Activated CD4-positive, alpha-beta T cell treated with anti-CD3 and anti-CD28 coated beads for 24 hours (primary cell): ENCODE results near the gene LZTR1.
A peak's percentile ranks its signal among the peaks of the same experiment; 100 is the strongest.
"Not testable (repeated sequence)": the region's sequence is repeated elsewhere in the genome, so short reads cannot be mapped to it uniquely, and the experiment has no call there.

Experiments used
- DNase-seq, 2 donors: peaks; one replicate each; pipeline ENCODE4 v3.0.0-alpha.2; 2020; ENCODE audit warnings: low read depth in 2 of 2

LZTR1 gene

DNA sequence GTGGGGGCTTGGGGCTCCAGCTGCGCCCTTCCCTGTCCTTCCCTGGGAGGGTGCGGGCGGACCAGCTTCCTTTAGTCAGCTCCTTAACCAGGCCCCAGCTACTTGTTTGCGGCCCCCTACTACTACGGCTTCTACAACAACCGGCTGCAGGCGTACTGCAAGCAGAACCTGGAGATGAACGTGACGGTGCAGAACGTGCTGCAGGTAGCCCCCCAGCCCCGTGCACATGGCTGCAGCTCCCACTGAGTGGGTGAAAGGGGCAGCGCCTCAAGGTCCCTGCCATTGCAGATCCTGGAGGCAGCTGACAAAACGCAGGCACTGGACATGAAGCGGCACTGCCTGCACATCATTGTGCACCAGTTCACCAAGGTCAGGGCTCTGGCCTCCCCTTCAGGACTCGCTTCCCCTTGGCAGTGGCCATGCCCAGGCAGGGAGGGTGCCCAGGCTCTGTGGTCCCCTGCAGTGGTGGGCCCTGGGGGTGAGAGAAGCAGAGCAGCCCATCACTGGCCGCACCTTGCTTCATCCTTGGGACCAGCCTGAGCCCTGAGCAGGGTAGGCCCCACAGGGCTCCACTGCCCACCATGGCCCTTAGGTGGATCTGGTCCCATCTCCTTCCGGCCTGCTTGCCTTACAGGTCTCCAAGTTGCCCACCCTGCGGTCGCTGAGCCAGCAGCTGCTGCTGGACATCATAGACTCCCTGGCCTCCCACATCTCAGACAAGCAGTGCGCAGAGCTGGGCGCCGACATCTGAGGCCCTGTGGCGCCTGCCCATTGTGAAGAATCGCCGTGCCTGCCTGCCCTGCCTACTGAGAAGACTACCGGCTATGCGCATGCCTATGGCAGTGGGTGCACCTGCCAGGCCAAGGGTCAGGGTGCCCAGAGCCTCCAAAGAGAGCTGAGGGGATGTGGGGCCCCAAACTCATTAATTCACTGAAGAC is 14.8 kb downstream of the LZTR1 start:
- DNase-seq, result no peak

DNA sequence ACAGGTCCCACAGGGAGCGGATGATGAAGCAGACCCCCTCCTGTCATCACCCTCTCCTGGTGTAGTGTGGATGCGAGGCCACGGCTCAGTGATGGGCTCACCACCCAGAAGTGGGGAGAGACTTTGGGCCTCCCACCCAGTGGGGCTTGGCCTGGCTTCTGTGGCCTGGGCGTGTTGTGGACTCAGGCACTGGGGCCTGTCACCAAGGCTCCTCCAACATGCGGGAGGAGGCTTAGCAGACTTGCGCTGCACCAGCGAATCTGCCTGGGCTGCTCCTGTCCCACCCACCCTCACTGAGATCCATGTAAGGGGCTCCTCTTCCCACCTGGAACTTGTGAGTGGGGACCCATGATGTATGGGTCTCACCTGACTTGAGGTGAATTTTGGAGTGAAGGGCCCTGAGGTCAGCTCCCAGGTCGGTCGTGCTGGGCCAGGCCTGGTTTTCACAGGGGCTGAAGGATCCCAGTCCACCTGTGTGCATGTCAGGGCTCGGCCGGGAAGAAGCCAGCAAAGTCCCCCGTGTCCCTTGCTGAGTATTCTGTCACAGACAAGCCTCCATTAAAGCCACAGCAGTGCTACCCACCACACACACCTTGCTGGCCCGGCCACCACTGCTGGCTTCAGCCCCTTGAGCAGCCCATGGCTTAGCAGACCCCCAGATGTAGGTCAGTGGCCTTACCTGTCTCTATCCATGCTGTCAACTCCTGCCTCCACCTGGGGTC is 15.6 kb downstream of the LZTR1 start:
- DNase-seq, result no peak

DNA sequence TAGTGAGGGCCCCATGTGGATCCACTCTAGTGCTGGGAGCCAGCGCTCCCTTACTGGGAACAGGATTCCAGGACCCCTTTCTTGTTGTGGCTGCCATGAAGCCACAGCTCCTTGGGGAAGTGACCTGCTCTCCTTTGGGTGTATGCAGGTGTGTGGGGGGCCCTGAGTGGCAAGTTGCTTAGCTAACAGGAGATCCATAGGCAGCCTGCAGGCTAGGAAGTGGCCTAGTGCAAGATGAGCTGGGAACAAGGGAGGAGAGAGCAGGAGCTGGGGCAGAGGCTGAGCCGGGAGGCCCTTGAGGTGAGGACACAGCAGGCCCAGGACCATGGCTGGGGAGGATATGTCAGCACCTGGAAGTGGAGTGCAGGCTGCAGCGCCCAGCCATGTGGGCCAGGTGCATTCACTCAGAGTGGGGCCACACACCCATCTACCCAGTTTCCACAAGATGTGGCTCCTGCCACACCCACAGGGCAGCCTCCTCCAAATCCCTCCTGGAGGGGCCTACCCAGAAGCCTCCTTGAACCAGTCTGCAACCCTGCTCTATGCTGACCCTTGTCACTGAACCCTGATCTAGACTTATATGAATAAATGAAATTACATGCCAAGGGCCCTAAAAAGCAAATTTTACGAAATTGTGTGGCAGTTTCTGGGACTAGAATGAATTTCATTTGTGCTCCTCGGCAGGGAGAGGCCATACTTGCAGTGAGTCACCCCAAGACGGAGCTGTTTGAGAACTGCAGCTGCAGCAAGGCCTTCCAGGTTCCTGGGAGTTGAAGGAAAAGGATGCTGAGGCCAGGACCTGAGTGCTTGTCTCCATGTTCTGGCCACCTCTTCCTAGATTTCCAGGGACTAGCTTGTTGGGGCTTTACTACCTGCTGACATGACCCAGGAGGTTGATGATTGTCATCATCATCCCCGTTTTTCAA is 16.6 kb downstream of the LZTR1 start:
- no peak for DNase-seq

GRCh38 chr22:20999350-21000206 is 17.5 kb downstream of the LZTR1 start:
- no peak for DNase-seq

DNA sequence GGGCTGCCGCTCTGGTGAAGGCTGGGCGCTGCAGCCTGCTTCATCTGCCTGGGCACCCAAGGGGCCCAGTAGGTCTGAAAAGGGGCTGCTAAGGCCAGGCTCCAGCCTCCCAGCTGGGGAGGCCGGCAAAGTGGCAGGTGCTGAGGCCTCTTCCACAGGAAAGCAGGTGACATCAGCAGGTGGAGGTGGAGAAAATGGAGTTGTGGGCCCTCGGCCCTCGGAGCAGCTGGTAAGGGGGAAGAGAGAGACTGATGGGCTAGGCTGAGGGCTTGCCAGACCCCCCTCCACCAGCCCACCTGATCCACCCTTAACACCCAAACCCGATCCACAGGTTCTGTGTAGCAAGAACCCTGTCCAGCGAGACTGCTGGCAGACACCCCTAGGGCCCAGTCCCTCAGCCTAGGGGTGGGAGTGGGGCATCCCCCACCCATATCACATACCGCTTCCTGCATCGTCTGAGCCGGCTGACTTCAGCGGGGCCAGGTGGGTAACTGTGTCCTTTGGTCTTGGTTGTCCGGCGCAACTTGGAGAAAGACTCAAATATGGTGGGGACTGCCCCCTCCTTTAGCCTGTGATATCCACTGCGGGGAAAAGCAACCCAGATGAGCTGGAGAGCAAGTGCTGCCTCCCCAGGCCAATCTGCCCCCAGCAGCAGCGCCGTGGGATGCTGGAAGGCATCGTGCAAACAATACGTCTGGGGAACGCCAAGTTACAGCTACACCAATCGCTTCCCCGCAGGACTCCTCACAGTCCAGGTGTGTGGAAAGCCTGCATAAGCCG is 18.3 kb downstream of the LZTR1 start:
- no peak for DNase-seq

DNA sequence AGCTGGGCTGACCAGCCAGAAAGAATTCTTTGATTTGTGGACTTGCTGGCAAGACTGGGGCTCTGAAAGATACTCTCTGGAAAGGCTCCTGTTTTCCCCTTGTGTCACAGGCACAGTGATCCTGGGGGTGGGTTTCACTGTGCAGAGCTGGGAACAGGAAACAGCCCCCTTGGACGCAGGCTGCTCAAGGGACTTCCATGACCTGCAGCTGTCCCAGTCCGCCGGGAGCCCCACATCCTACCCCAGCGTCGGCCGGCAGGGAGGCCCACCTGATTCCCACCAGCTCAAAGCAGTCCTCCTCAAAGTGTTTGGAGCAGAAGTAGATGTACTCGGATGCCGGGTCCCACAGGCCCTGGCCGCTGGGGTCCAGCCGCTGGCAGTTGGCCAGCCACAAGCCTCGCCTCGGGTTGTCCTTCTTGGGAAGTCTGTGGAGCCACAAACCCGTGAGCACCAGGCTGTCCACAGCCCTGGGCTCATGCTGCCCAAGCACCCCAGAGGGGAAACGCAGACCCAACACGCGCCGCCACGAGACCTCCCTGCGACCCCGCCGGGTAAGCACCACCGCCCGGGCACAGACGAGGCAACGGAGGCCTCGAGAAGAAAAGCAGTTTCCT is 19.0 kb downstream of the LZTR1 start:
- no peak for DNase-seq

DNA sequence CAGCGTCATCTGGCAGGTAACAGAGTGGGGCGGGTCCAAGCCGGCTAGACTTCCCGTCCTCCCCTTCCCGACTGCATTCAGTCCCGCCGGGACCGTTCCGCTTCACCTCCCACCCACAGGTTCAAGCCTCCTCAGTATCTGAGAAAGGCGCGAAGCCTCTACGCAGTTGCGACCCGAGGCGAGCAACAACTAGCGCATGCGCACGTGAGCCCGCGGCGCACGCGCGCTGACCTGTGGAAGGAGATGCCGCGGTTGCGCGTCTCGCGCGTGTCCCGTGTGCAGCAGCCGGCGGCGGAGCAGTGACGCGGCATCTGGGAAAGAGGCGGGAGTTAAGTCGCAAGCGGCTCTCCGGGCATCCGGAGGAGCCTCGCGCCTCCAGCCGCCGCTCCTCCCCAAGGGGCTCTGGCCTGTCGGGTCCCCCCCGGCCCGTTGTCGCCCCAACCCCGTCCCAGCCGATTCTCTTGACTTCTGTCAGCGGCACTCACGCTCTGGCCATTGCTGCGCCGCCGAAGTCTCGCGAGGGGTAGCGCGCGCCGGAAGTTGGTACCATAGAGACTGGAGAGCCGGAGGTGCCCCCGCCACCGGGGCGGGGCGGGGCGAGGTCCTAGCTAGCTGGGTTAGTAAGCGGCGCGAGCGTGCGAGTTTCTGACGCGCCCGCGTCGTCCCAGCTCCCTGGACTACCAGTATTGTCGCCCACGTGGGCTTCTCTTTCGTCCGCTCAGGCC is 19.7 kb downstream of the LZTR1 start, which contains the start of gene THAP7:
TSS of gene THAP7 (minus strand) at position 518 of the 725 bp plus-strand sequence. CDS start at position 311, 207 bp downstream.
- peak; percentile 90 to 97 for DNase-seq

DNA sequence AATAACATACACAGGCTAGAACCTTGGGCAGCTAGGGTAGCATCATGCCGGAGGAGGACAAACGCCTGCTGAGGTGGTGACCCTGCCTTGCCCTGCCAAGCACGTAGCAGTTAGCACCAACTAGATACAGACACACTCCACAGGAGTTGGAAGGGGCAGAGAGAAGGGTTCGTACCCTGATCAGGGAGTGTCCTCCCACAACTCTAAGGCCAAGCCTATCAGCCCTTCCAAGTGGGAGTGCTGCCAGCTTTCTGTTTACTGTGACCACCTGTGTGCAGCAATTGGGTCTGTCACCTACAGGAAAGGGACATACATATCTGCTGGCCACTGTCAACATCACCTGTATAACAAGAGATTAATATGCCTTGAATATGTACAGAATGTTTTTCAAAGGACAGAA is 21.7 kb downstream of the LZTR1 start:
- no peak for DNase-seq

- DNase-seq, result not testable (repeated sequence)
Measured at GRCh38 chr22:21009208-21009607, 27.1 kb downstream of the LZTR1 start.

DNA sequence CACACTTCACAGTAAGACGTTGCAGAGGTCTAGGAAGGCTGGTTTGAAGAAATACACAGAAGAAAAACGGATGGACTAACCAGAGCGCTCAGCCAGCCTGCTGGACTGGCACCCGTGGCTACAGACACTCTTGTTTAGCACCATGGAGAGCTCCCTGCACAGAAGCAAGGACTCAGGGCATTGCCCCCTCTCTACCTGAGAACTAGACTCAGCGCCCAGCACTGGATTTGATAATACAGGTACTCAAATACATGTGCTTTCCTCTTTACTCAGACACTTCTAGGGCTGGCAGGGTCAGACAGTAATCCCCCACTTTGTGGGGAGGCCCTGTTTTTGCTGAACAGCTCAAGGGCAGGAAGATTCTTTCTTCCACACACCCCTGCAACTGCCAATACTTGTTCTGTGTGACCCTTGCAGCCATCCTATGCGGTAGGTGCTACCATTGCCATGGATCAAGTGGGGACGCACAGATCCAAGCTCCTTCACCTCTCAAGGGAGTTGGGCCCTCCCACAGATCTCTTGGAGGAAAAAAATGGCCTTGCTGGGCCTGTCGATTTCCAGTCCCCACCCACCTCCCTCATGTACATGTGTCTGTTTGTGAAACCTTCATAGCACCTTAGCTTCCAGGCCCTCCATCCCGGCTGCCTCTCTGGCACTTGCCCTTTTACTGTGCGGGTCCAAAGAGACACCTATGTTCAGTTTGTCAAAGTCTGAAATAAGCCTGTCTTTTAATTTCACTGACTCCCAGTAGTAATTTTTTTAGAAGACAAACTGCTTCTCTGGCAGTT is 27.7 kb downstream of the LZTR1 start:
- no peak for DNase-seq

GRCh38 chr22:21010426-21011113 is 28.5 kb downstream of the LZTR1 start:
- DNase-seq, result no peak

DNA sequence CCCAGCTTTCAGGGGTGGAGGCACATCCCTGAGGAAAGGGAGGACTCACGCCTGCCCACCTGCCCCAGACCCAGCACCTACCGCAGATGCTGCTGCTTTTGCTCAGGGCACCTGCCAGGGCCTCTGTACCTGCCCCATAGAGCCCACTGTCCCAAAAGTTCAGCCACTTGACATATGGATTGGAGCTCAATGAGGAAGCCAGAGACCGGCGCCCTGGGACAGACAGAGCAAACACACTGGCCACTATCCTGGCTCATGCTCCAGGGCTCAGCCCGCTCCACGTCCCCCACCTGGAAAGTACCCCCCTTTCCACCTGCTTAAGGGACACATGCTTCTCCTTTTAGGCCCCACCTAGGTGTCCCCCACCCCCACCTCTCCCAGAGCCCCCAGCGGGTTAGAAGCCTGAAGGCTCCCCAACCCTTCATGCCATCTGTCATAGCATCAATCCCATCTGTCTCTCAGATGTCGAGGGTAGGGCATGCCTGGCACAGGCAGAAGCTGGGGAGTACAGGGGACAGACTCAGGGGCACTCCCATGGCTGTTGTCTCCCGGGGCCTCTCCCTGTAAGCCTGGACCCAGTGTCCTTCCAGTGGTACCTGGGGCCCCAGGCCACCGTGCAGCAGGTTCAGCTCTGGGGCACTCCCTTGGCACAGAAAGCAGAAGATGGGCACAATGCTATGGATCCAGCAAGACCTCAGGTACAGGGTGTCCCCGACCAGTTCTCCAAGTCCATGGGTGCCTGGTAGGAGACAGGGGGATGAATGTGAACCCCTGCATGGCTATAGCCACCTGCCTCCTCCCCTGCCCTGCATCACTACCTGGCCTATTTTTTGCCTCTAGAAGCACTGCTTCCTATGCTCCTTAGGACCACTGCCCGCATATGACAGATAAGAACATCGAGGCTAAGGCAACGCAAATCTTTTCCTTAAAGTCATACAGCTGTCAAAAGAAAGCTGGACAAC is 30.6 kb downstream of the LZTR1 start:
- DNase-seq, result no peak

- DNase-seq, result no peak
Measured at GRCh38 chr22:21013657-21014201, 31.6 kb downstream of the LZTR1 start.

DNA sequence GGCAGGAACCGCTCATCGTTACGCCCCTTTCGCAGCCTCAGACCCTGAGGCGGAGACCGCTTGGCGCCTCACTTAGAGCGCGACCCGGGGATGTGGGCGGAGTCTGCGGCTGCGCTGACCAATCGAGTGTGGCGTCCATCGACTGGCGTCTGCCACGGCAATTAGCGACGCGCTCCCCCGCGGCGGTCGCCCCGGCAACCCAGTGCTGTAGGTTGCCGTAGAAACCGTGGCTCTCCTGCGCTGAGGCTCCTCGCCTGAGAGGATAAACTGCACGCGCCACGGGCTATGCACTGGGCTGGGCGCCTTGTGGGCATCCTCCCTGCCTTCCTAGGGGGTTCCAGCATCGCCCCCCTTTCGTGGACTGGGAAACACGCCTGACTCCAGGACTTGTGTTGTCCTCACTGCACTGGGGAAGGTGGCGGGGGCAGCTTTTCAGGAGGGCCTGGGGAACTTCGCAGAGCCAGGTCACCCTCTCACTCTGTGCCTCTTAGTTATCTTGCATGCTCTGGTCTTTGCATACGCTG is 32.2 kb downstream of the LZTR1 start:
- DNase-seq, result peak; percentile 70 to 86

GRCh38 chr22:21014726-21015465 is 32.8 kb downstream of the LZTR1 start, which contains the start of gene P2RX6:
P2RX6 (plus strand) TSS chr22:21015165; CDS start chr22:21015175, 10 bp downstream.
- no peak for DNase-seq
